Kidney epithelial cell (primary cell): ENCODE measurements around the gene PSMB2. TPM values are rescaled to one million over a fixed set of nuclear protein-coding genes. Genes with fewer than 3 reads are reported as not detected.
A peak's percentile ranks its signal among the peaks of the same experiment; 100 is the strongest.

ENCODE experiments used
- DNase-seq: peaks from one replicate; pipeline ENCODE4 v3.0.0-alpha.2; 2010; ENCODE audit warnings: low read depth
- H3K27me3 ChIP-seq: 2 replicates; pipeline ENCODE4 v1.6.0; 2011; ENCODE audit warnings: low read length; ENCODE audit not compliant: control insufficient read depth, insufficient read depth
- H3K36me3 ChIP-seq: 2 replicates; pipeline ENCODE4 v1.5.1; 2011; ENCODE audit warnings: low read length; ENCODE audit not compliant: control insufficient read depth, insufficient read depth
- H3K4me3 ChIP-seq: 2 replicates; pipeline ENCODE4 v1.5.1; 2011; ENCODE audit warnings: low read depth, mild to moderate bottlenecking, control low read depth, low read length
- CTCF ChIP-seq: IDR thresholded peaks from 2 replicates; pipeline ENCODE4 v1.5.1; 2011; ENCODE audit warnings: mild to moderate bottlenecking, moderate library complexity, low read length, control low read depth, inconsistent platforms; ENCODE audit not compliant: insufficient read depth, poor library complexity, severe bottlenecking
- total RNA-seq: library from RNA; depleted of rRNA; stranded (reverse); fragments of >200 nt; gene quantifications from 2 replicates; pipeline ENCODE4 v1.2.3, GENCODE V29; 2015

Gene PSMB2
- total RNA-seq, 1 donor from 2014 or later = 75.4 TPM

- no peak overlapping the region for H3K4me3 ChIP-seq
- no peak for TF ChIP-seq CTCF
- DNase-seq = peak; percentile 34
- peaks cover 3% of the 10 kb centered on the region for H3K27me3 ChIP-seq
- no peaks in the 10 kb centered on the region for H3K36me3 ChIP-seq
These were observed 34.4 kb upstream of the PSMB2 start for GRCh38 chr1:35675773-35676172.

DNA sequence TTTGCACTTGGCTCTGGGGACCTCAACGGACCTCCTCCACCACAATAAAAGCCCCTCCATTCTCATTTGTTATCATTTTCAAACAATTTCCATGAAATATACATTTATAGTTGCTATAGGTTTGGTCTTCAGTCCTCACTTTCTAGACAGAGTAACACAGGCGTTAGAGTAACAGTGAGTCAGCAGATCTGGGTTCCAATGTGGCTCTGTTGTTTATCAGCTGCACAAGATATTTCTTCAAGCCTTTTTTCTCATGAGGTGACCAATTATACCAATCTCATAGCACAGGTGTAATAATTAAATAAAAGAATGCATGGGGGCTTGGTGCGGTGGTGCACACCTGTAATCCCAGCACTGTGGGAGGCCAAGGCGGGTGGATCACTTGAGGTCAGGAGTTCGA is 32.8 kb upstream of the PSMB2 start:
- no peak for DNase-seq
- no peak overlapping the region for H3K4me3 ChIP-seq
- no peak for TF ChIP-seq CTCF
- H3K27me3 ChIP-seq = peaks cover 1% of the 10 kb centered on the region
- no peaks in the 10 kb centered on the region for H3K36me3 ChIP-seq

DNA sequence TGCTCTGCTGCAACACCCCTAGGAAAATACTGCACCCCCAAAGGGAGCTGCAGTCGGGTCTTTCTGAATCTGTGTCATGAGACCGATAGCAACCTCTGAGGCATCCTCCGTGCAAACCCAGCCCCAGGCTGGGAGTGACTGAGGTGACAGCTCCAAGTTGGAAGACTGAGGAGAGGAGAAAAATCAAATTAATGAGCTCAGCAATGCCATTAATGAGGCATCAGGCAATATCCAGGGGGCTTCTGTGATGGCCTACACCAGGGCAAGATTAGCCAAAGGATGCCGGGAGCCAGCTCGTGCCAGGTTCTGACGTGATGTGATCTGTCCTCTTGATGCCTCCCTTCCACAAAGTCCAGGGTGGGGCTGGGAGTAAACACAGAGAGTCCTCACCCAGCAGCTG is 30.8 kb upstream of the PSMB2 start:
- no peak overlapping the region for H3K4me3 ChIP-seq
- no peaks in the 10 kb centered on the region for H3K36me3 ChIP-seq
- peaks cover 4% of the 10 kb centered on the region for H3K27me3 ChIP-seq
- DNase-seq = no peak
- no peak for TF ChIP-seq CTCF

DNA sequence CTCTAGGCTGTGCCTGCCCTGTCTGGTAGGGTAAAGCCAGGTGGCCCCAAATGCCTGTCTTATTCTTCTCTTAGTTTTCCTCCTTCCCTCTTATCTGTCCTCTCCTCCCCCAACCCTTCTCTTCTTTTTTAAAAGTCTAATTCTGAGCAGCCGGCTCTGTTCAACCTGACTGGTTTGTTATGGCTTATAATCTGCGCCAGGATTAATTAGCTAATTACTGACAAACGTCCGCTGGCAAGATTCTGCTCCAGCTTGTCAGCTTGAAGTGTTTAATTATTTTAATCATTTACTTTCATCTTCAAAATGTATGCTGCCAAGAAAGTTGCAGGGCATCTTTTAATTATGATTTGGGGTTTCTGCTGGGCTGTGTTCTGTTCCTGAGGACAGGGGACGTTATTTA is 27.2 kb upstream of the PSMB2 start:
- no peak for DNase-seq
- H3K36me3 ChIP-seq = no peaks in the 10 kb centered on the region
- H3K4me3 ChIP-seq = no peak overlapping the region
- no peak for TF ChIP-seq CTCF
- H3K27me3 ChIP-seq = peaks cover 9% of the 10 kb centered on the region

GRCh38 chr1:35666916-35667315 is 25.6 kb upstream of the PSMB2 start:
- no peaks in the 10 kb centered on the region for H3K36me3 ChIP-seq
- DNase-seq = no peak
- TF ChIP-seq CTCF = no peak
- peaks cover 9% of the 10 kb centered on the region for H3K27me3 ChIP-seq
- H3K4me3 ChIP-seq = no peak overlapping the region

- DNase-seq = no peak
- Histone ChIP-seq H3K4me3 (no peak overlapping the region), H3K36me3 (no peaks in the 10 kb centered on the region), H3K27me3 (peaks cover 9% of the 10 kb centered on the region)
- TF ChIP-seq CTCF = no peak
These were observed 24.9 kb upstream of the PSMB2 start for GRCh38 chr1:35666216-35666615.
